HG03521 (cell line): ENCODE measurements around the gene NUDT3.
"Not testable (repeated sequence)": the region's sequence is repeated elsewhere in the genome, so short reads cannot be mapped to it uniquely, and the experiment has no call there.

ENCODE experiments used
- ATAC-seq: cut with Tn5 transposase; IDR thresholded peaks from one replicate; pipeline ENCODE4 v1.9.1; 2021; ENCODE audit warnings: mild to moderate bottlenecking, moderate library complexity; ENCODE audit not compliant: unreplicated experiment

The NUDT3 gene

DNA sequence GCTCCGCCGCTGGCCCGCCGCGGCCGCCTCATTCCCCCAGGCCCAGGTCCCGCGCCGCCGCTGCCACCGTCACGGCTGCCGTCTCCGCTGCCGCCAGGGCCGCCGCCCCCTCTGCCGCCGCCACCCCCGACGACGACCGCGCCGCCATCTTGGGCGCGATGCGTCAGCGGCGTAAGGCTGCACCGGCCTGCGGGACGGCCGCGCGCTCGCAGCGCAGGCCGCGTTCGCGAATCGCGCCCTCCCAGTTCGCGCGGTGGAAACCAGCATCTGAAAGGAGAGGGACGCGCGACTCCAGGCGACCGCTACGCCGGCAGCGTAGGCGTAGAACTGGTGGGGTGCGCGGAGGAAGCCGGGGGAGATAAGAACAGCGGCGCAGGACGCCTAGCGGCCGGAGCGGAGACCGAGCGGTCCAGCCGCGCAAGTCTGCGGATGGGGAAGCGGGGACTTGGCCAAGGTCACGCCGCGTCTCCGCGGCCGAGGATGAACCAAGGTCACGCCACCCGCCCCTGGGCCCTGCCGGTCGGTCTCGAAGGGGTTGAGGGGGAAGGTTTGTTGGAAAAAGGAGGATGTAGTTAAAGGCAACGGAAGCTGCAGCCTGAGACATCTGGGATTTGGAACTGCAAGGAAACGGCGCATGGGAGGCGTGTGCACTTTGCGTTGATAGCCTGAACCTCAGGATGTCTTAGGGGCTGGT lies at the start of gene NUDT3:
Gene NUDT3 (minus strand): TSS at position 173 of the 694 bp plus-strand sequence. CDS start 307 bp downstream, outside the sequence.
- ATAC-seq, result peak; percentile 85

DNA sequence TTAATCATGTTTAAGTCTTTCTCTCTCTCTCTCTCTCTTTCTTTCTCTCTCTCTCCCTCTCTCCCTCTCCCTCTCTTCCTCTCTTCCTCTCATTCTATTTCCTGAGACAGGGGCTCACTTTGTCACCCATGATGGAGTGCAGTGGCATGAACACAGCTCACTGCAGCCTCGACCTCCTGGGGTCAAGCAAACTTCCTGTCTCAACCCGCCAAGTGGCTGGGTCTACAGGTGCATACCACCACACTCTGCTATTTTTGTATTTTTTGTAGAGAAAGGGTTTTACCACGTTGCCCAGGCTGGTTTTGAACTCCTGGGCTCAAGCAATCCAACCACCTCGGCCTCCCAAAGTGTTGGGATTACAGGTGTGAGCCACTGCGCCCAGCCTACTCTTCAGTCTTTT lies 49.1 kb upstream of the NUDT3 start:
- no peak for ATAC-seq

DNA sequence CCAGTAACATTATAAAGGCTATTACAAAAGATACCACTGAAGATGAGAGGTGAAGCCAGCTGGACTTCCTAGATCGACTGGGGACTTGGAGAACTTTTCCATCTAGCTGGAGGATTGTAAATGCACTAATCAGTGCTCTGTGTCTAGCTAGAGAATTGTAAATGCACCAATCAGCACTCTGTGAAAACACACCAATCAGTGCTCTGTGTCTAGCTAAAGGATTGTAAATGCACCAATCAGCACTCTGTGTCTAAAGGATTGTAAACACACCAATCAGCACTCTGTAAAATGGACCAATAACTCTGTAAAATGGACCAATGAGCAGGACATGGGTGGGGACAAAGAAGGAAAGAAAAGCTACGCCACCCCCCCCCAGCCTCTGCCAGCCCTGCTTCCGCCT lies 47.0 kb upstream of the NUDT3 start:
- no peak for ATAC-seq

DNA sequence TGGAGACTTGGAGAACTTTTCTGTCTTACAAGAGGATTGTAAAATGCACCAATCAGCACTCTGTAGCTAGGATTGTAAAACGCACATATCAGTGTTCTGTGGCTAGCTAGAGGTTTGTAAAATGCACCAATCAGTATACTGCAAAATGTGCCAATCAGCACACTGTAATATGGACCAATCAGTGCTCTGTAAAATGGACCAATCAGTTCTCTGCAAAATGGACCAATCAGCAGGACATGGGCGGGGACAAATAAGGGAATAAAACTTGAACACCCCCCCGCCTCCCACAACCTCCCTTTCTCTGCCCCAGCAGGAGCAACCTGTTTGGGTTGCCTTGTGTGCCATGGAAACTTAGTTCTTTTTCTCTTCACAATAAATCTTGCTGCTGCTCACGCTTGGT lies 46.2 kb upstream of the NUDT3 start:
- ATAC-seq, result no peak

DNA sequence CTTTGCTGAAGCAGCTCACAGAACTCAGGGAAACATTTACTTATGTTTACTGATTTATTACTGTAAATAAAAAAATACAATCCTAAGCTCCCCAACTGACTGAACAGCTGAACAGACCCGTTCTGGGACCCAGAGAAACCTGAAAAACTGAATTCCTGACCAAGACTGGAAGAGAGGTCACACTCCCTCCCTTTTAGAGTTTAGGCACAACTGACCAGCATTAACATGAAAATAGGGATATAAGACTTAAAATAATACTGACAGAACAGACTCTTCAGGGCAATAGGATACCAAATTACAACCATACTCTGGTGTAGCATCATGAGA lies 45.1 kb upstream of the NUDT3 start:
- no peak for ATAC-seq

DNA sequence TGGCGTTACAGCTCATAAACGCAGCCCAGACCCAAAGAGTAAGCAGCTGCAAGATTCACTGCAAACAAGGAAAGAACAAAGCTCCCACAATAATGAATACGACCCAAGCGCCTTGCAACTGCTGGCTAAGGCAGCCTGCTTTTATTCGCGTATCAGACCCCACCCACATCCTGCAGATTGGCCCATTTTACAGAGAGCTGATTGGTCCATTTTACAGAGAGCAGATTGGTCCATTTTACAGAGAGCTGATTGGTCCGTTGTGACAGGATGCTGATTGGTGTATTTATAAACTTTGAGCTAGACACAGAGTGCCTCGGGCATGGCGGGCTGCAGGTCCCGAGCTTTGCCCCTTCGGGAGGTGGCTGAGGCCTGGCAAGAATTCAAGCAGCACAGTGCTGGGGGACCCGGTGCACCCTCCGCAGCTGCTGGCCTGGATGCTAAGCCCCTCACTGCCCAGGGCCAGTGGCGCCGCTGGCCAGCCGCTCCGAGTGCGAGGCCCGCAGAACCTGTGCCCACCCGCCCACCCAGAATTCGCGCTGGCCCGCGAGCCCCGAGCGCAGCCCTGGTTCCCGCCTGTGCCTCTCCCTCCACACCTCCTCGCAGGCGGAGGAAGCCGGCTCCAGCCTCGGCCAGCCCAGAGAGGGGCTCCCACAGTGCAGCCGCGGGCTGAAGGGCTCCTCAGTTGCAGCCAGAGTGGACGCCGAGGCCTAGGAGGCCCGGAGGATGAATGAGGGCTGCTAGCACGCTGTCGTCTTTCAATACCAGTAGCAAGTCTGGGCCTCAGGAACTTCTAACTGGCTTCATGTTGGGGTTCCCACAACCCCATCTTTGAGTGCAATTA lies 44.6 kb upstream of the NUDT3 start:
- no peak for ATAC-seq

DNA sequence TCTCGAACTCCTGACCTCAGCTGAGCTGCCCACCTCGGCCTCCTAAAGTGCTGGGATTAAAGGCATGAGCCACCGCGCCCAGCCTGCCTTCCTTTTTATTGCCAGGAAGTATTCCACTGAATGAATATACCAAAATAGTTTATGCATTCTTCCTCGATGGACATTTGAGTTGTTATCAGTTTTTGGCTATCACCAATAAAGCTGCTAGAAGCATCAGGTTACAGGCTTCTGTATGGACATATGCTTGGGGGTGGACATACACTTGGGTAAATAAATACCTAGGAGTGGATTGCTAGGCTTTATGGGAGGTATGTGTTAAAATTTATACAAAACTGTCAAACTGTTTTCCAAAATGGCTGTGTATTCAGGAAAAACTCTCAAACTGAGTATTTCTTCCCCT lies 43.4 kb upstream of the NUDT3 start:
- ATAC-seq, result no peak

DNA sequence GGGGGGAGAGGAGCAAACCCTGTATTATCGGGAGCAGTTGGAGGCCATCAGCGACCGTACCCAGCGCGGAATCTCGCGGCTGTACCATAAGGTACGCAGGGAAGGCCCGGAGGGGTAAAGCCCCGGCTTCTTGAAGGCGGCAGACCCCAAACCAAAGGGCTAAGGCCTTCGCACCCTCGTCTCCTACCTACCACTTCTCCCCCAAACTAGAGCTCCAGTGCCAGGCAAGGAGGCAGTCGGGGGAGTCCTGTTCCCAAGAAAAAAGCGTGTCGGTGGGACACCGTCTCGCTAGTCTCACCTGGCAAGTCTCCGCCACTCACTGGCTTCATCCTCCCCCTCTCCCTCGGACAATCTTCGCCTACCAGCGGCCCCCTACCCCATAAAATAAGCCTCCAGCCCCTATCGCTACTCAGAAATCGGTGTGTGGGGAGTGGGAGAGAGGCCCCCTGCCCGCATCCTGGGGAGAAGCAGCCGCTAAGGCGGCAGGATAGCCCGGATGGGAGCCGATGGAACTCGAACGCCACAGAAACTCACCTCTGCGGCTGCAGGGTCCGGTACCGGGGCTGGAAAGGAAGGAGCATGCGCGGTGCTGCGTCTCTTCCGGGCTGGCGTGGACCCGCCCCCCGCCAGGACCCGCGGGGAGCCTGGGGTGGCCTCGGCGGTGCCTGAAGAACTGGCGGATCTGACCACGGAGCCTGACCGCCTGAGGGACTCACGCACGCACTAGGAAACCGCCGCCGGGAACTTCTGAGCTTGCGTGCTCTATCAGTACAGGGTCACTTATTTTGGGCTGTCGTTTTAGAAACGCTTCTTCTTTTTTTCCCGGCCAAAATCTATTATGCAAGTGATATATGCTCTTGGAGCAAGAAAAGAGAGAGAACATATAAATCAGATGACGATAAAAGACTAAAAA lies 33.3 kb upstream of the NUDT3 start, which contains the start of gene RPS10:
Gene RPS10 (minus strand): TSS at position 572 of the 913 bp plus-strand sequence. CDS start 848 bp downstream, outside the sequence.
- ATAC-seq, result peak; percentile 89

DNA sequence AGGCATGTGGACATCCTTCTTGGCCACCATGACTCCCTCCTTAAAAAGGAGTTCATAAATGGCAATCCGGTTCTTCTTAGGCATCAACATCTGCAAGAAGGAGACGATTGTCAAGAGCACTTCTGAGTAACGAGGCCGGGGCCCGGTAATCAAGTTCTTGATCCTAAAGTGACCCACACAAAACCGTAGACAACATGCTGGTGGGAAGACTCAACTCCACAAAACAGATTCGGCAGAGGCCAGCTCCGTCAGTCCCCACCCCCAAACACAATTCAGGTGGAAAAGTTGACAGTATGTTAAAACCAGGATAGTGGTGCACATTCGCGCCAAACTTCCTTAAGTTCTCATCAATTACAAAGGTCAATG lies 32.6 kb upstream of the NUDT3 start:
- no peak for ATAC-seq

DNA sequence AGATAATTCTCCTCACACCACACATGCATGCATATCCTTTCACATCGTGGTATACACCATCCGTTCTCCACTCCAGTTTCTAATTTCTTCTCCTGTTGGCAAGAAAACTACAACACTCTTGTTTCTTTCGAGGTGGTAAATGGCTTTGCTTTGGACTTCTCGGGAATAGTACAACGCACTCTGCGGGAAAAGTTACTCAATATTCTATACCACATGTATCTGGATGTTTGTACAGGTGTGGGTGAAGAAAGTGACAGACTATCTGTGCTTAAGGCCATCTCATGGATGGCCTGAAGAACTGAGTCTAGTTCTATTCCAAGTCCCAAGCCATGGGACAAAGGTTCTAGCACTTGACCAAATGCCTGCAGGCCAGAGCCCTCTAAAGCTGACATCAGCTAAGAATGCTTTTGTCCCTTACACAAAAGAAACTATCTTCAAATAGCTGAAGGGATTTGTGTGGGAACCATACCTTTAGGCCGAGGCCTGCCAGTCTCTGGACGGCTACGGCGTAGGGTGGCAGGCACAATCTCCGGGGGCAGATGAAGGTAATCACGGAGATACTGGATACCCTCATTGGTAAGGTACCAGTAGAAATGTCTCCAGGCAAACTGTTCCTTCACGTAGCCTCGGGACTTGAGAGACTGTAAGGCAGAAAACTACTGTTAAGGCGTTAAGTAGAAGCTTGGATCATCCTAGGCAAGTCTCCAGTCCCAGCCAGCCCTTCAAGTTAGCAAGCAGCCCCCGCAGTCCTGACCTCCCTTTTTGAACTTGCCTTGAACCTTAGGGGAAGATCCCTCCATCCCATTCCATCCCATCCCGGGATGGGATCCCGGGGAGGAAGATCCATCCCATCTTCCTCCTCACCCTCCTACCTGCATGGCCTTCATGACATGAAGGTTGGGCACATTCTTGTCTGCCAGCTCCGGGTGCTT lies 32.0 kb upstream of the NUDT3 start:
- no peak for ATAC-seq

DNA sequence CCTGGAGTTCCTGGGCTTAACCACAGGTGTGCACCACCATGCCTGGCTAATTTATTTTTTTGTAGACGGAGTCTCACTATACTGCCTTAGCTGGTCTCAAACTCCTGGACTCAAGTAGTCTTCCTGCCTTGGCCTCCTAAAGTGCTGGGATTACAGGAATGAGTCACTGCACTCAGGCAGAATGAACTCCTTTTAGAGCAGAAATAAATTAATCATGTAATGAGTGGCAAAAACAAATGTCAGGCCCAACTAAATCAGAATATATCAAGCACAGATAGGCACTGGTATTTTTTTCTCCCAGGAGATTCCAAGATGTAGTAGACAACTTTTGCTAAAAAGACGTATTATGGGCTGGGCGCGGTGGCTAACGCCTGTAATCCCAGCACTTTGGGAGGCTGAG lies 30.8 kb upstream of the NUDT3 start:
- ATAC-seq, result no peak

DNA sequence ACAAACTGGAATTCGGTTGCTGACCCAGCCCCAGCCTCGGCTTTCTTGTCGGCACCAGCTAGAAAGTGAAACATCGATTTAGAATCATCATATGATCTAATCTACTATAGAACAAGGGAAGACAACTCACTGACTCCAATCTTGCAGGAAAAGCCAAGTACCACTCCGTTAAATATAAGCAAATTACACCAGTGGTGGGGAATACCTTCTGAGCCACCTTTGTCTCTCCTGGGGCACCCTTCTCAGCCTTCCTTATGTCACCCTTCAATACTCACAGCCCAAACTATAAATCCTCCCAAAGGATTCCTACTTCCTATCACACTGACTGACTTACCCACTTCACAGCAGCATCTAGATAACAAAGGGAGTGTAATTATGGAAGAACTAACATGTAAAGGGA lies 25.9 kb upstream of the NUDT3 start:
- ATAC-seq, result no peak

DNA sequence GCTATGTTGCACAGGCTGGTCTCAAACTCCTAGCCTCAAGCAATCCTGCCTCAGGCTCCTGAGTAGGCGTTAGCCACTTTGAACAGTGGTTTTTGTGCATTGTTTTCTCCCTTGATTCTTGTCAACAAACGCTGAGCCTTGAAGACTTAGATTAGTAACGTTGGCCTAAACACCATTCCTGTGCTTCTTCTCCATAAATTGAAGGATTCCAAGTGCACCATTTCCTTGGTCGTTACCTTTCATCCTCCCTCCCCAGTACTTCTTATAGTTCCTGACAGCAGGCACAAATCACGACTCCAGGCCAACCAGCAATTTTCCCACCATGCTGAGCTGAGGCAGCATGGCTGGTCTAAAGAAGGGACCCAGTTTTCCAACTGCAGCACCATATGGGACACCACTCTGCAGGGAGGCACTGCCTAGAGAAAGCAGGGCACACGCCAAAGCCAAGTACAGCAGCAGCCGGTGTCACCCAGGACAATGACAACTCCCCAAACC lies 24.5 kb upstream of the NUDT3 start:
- ATAC-seq, result no peak

DNA sequence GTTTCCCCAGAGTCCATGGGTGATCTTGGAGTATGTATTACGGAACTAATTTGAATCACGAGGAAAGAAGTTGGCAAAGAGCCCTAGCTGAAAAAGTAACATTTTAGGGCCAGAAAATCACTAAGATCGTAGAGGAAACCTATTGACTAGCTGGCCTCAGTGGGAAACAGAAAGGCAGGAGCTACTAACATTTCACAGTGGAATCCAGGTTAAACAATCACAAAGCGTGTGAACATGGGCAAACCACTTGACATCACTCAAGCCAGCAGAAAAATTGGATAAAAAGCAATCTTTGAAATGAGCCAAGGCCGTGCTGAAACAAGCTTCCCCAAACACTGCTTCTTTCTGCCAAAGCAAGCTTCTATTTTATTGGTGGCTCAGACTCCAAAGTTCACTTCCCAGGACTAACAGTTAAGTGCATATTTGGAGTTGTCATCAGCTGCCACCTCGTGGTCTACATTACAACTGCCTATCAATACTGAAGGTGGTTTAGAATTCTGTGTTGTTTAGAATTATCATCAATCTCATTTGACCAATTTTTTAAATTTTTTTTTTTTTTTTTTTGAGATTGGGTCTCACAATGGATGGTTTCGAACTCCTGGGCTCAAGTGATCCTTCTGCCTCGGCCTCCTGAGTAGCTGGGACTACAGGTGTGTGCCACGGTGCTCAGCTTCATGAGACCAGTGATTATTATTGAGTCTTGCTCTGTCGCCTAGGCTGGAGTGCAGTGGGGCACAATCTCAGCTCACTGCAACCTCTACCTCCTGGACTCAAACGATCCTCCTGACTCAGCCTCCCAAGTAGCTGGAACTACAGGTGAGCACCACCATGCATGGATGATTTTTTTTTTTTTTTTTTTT lies 22.8 kb upstream of the NUDT3 start:
- no peak for ATAC-seq

DNA sequence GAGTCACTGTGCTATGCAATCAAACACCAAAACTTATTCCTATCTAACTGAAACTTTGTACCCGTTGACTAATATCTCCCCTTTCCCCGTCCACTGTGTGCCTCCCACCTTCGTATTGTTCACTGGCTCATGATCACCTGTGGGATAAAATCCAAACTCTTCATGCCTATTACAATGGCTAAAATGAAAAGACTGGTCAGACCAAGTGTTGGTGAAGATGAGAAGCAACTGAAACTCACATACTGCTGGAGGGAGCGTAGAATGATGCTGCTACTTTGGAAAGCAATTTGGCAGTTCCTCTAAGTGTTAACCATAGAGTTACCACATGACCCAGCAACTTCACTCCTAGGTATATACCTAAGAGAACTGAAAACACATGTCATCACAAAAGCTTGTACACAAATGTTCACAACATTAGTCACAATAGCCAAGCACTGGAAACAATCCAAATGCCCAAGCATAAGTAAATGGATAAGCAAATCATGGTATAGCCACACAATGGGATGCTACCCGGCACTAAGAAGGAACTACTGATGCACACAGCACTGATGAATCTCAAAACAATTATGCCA lies 20.3 kb upstream of the NUDT3 start:
- no peak for ATAC-seq

DNA sequence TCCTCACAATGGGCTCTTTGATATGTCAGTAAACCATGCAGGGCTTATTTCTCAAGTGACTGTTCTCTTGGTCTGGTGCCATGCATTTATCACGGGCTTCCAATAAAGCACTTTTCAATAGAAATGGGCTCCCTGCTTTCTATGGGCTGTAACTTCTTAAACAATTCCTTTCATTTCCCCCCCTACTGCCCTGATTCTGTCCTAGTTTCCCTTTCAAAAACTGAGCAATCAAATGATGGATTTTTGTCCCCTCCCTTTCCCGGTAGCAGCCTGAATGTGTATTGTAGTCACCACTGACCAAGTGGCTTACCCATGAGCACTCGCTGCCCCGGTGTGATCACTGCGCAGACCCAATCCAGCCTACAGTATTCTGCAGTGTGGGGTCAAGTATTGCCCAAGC lies 19.5 kb upstream of the NUDT3 start:
- ATAC-seq, result no peak

DNA sequence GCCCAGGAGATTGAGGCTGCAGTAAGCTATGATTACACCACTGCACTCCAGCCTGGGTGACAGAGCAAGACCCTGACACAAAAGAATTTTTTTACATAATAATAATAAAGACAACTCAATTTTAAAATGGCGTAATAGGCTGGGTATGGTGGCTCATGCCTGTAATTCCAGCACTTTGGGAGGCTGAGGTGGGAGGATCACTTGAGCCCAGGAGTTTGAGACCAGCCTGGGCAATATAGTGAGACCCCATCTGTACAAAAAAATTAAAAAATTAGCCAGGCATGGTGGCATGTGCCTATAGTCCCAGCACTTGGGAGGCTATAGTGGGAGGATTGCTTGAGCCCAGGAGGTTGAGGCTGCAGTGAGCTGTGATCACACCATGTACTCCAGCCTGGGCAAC lies 15.4 kb upstream of the NUDT3 start:
- not testable (repeated sequence) for ATAC-seq

DNA sequence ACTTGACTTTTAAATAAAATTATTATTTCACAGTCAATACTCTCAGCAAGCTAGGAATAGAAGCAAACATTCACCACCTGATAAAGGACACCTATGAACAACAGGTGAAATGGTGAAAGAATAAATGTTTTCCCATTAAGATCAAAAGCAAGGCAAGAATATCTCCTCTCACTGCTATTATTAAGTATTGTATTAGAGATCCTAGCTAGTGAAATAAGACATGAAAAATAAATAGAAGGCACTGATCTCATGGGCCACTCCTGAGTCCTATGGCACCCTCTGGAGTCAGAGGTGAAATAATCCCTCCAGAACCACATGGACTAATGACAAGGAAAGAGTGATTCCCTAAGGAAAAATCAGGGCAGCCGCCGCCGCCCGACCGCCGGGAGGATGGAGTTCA lies 4.0 kb upstream of the NUDT3 start:
- no peak for ATAC-seq

DNA sequence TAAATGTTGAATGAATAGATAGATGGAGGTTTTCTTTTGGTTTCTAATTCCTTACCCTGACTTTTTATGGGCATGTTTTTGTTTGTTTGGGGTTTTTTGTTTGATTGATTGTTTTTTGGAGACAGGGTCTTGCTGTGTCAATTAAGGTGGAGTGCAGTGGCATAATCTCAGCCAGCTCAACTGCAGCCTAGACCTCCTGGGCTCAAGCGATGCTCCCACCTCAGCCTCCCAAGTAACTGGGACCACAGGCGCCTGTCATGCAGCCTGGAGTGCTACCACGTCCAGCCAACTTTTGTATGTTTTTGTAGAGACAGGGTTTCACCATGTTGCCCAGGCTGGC lies 1.5 kb upstream of the NUDT3 start:
- ATAC-seq, result no peak
